ENCODE measurements around the gene SEMA6C.

DNA sequence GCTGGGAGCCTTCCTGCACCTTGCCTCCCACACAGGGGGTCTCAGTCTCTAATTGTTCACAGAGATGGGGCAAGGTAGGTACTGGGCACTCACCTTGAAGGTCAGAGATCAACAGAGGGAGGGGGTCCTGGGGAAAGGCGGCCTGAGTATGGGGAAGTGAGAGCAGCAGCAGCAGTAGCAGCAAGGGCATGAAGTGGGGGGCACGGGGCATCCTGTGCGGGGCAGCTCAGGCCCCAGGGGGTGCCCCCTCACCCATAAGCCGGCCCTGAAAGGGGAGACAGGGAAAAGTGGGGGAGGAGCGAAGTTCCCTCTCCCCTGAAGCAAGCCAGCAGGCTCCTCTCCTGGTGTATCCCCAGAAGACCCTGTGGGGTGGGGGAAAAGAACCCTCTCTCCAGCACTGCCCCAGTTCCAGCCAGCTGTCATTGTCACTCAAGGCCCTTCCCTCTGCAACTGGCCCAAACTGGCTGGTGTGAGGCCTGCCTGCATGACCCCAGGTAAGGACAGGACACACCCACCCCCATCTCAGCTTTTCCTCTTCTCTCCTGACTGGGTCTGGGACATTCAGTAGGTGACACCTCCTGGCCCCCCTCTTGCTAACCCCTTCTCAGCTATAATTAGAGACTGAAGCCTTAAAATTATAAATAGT lies 3.9 kb downstream of the SEMA6C start:
- TF ChIP-seq POLR2A (IDR thresholded peaks at IDR 0.05): no peak
- TF ChIP-seq, protein P1, sequence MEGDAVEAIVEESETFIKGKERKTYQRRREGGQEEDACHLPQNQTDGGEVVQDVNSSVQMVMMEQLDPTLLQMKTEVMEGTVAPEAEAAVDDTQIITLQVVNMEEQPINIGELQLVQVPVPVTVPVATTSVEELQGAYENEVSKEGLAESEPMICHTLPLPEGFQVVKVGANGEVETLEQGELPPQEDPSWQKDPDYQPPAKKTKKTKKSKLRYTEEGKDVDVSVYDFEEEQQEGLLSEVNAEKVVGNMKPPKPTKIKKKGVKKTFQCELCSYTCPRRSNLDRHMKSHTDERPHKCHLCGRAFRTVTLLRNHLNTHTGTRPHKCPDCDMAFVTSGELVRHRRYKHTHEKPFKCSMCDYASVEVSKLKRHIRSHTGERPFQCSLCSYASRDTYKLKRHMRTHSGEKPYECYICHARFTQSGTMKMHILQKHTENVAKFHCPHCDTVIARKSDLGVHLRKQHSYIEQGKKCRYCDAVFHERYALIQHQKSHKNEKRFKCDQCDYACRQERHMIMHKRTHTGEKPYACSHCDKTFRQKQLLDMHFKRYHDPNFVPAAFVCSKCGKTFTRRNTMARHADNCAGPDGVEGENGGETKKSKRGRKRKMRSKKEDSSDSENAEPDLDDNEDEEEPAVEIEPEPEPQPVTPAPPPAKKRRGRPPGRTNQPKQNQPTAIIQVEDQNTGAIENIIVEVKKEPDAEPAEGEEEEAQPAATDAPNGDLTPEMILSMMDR (IDR thresholded peaks at IDR 0.05): no peak
